ENCODE results near the gene CCDC117. TPM values are rescaled to one million over a fixed set of nuclear protein-coding genes. Genes with fewer than 3 reads are reported as not detected.
"Not testable (repeated sequence)": the region's sequence is repeated elsewhere in the genome, so short reads cannot be mapped to it uniquely, and the experiment has no call there.

Gene CCDC117
- total RNA-seq, 4 donors from 2014 or later: 19.9 to 27.4 (median 20.1) TPM

DNA sequence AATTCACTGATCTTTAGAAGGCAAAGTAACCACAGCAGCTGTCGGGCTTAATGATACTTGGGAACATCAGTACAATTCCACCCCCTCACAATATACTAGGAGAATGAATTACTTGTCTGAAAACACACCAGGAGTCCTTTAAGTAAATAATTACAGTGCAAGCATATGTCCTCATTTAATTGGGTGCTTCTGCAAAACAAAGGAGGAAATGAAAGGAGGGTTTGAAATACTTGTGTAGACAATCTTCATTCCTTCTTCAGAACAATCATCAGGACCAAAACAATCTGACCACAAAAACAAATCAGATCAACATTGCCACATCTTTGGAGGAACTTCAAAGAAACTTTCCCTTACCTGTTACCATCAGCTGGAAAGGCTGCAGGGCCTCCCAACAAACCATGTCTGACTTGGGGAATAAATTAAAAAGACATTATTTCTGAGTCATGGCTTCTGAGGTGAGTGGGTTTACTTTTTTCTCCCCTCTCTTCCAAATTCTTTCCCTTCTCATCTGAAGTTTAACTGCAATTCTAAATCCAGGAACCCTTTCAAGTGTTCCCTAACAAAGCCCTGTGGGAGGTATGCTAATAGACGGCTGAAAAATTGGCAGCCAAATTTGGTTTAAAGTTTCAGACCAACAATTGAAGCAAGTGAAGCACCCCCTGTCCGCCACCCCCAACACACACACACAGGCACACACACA is 12.5 kb upstream of the CCDC117 start:
- Histone ChIP-seq H3K4me3 (no peak overlapping the region), H3K4me1 (no peaks in the 10 kb centered on the region), H3K36me3 (peaks cover 0 to 6% (median 0%) of the 10 kb centered on the region in 4 donors), H3K27me3 (no peaks in the 10 kb centered on the region), H3K9me3 (no peaks in the 10 kb centered on the region), H3K27ac (replicated peaks in 1 of 4) (no peak overlapping the region)
- TF ChIP-seq, protein P1, sequence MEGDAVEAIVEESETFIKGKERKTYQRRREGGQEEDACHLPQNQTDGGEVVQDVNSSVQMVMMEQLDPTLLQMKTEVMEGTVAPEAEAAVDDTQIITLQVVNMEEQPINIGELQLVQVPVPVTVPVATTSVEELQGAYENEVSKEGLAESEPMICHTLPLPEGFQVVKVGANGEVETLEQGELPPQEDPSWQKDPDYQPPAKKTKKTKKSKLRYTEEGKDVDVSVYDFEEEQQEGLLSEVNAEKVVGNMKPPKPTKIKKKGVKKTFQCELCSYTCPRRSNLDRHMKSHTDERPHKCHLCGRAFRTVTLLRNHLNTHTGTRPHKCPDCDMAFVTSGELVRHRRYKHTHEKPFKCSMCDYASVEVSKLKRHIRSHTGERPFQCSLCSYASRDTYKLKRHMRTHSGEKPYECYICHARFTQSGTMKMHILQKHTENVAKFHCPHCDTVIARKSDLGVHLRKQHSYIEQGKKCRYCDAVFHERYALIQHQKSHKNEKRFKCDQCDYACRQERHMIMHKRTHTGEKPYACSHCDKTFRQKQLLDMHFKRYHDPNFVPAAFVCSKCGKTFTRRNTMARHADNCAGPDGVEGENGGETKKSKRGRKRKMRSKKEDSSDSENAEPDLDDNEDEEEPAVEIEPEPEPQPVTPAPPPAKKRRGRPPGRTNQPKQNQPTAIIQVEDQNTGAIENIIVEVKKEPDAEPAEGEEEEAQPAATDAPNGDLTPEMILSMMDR (IDR thresholded peaks at IDR 0.05): no peak
- no peak for TF ChIP-seq EP300 (IDR thresholded peaks at IDR 0.05)
- TF ChIP-seq POLR2A (IDR thresholded peaks at IDR 0.05; ENCODE audit: low read depth): no peak
- TF ChIP-seq POLR2AphosphoS5 (IDR thresholded peaks at IDR 0.05): no peak
- DNase-seq (ENCODE audit: extremely low spot score): no peak
- 73% methylated on average over 3 of the region's 3 CpGs for WGBS
- intact Hi-C loops (cut with DNase I): no loop called here

DNA sequence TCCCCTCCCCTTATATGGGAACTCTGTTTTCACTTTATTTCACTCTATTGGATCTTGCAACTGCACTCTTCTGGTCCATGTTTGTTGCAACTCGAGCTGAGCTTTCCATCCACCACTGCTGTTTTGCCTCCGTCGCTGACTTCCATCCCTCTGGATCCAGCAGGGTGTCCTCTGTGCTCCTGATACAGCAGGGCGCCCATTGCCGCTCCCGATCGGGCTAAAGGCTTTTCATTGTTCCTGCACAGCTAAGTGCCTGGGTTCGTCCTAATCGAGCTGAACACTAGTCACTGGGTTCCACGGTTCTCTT is 11.1 kb upstream of the CCDC117 start:
- intact Hi-C loops (cut with DNase I): no loop called here
- H3K27me3 ChIP-seq: no peaks in the 10 kb centered on the region

DNA sequence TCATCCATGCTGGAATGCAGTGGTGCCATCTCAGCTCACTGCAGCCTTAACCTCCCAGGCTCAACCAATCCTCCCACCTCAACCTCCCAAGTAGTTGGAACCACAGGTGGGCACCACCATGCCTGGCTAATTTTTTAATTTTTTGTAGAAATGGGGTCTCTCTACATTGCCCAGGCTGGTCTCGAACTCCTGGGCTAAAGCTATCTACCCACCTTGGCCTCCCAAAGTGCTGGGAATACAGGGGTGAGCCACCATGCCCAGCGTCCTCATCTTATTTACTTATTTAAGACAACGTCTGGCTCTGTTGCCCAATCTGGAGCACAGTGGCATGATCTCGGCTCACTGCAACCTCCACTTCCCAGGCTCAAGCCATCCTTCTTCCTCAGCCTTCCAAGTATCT is 10.5 kb upstream of the CCDC117 start:
- H3K4me3 ChIP-seq; H3K9me3 ChIP-seq; H3K4me1 ChIP-seq; H3K27ac ChIP-seq (replicated peaks in 1 of 4); H3K36me3 ChIP-seq; H3K27me3 ChIP-seq; intact Hi-C loops (cut with DNase I); DNase-seq (ENCODE audit: extremely low spot score): not testable (repeated sequence)
- 89% methylated on average over 4 of the region's 4 CpGs for WGBS

More for the DNA sequence above, 11.1 kb upstream of the CCDC117 start:
- no peak for TF ChIP-seq EP300 (IDR thresholded peaks at IDR 0.05)
- no peak for TF ChIP-seq POLR2A (IDR thresholded peaks at IDR 0.05; ENCODE audit: low read depth)
- TF ChIP-seq POLR2AphosphoS5 (IDR thresholded peaks at IDR 0.05): no peak
- TF ChIP-seq, protein P1 (IDR thresholded peaks at IDR 0.05): no peak
- Histone ChIP-seq H3K36me3 (peaks cover 0 to 3% (median 0%) of the 10 kb centered on the region in 4 donors), H3K4me3 (no peak overlapping the region), H3K9me3 (no peaks in the 10 kb centered on the region), H3K4me1 (no peaks in the 10 kb centered on the region), H3K27ac (replicated peaks in 1 of 4) (no peak overlapping the region)
- WGBS: 91% methylated on average over 10 of the region's 10 CpGs
- no peak for DNase-seq (ENCODE audit: extremely low spot score)

DNA sequence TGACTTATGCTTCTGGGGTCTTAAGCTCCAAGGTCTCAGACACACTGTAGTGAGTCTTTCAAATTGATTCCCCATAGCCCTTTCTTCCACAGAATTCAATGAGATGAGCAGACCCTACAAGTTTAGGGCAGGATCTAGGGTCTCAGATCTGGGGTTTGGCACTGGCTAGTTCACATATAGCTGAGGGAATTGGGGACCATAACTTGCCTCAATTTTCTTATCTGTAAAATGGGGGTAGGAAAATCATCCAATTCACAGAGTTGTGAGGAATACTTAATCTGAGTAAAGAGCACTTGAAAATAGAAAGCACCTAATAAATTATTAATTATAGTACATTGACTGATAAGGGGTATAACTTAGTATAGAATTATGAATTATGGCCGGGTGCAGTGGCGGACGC is 5.9 kb upstream of the CCDC117 start:
- 78% methylated on average over 3 of the region's 3 CpGs for WGBS
- Histone ChIP-seq H3K4me1 (no peaks in the 10 kb centered on the region), H3K9me3 (no peaks in the 10 kb centered on the region), H3K27me3 (no peaks in the 10 kb centered on the region), H3K27ac (replicated peaks in 1 of 4) (no peak overlapping the region), H3K36me3 (no peaks in the 10 kb centered on the region), H3K4me3 (no peak overlapping the region)
- DNase-seq (ENCODE audit: extremely low spot score): no peak
- TF ChIP-seq POLR2AphosphoS5 (IDR thresholded peaks at IDR 0.05): no peak
- no peak for TF ChIP-seq EP300 (IDR thresholded peaks at IDR 0.05)
- no peak for TF ChIP-seq POLR2A (IDR thresholded peaks at IDR 0.05; ENCODE audit: low read depth)
- TF ChIP-seq, protein P1 (IDR thresholded peaks at IDR 0.05): no peak
- intact Hi-C loops (cut with DNase I): loop anchor here (1.0 kb wide), 1 partner anchor 13 kb away; no protein-coding TSS in a partner anchor

DNA sequence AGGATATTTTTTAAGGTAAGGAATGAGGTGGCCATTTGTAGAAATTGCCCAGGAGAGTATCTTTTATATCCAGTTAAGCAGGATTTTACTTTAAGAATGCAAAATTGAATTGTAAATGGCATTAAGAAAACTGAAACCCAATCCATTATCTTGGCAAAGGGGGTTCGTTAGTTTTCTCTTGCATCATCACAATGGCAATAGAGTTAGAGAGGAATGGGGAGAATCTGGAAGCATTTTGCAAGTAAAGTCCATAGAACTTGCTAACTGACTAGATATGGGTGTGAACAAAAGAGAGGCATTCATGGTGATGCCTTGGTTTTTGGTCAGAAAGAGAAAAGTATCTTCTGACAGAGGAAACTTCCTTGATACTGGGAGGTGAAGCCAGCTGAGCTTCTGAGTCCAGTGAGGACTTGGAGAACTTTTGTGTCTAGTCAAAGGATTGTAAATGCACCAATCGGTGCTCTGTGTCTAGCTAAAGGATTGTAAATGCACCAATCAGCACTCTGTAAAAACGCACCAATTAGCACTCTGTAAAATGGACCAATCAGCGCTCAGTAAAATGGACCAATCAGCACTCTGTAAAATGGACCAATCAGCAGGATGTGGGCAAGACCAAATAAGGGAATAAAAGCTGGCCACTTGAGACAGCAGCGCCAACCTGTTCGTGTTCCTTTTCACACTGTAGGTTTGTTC is 3.6 kb upstream of the CCDC117 start:
- WGBS: 89% methylated on average over 6 of the region's 6 CpGs
- no peak overlapping the region for H3K27ac ChIP-seq (replicated peaks in 1 of 4)

More for the DNA sequence above, 3.6 kb upstream of the CCDC117 start:
- TF ChIP-seq EP300 (IDR thresholded peaks at IDR 0.05) (no peak), POLR2A (IDR thresholded peaks at IDR 0.05; ENCODE audit: low read depth) (no peak), POLR2AphosphoS5 (IDR thresholded peaks at IDR 0.05) (no peak)
- TF ChIP-seq, protein P1 (IDR thresholded peaks at IDR 0.05): no peak
- intact Hi-C loops (cut with DNase I): no loop called here
- DNase-seq (ENCODE audit: extremely low spot score): no peak
- no peaks in the 10 kb centered on the region for H3K9me3 ChIP-seq
- H3K4me1 ChIP-seq: peaks cover 3 to 11% (median 6%) of the 10 kb centered on the region in 4 donors
- no peak overlapping the region for H3K4me3 ChIP-seq
- no peaks in the 10 kb centered on the region for H3K36me3 ChIP-seq
- no peaks in the 10 kb centered on the region for H3K27me3 ChIP-seq
